Measurements from ENCODE around the gene METTL1.

GRCh38 chr12:57759360-57759980 is 12.4 kb downstream of the METTL1 start:
- TF ChIP-seq CTCF (conservative IDR thresholded peaks at IDR 0.05) (peak; percentile 74), EZH2 (IDR thresholded peaks at IDR 0.05; ENCODE audit: low read depth) (no peak)

Measured in PC-9 (cell line).